ENCODE results near the gene FAH.

Gene FAH

DNA sequence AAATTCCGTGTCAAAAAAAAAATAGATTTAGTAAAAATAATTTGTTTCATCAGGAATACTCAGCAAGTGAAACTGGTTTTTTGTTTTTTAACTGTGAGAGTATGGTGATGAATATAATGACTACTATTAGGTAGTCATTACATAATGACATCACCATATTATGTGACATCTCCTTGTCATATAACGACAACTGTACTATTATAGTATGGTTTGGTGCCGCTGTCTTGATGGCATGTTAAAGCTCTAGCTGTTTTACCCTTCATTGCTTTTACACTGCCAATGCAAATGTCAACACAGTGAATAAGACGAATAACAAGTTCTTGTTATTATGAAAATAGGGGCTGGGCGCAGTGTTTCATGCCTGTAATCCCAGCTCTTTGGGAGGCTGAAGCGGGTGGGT is 45.6 kb upstream of the FAH start:
- no peak for ATAC-seq
- TF ChIP-seq ZNF70 (CRISPR knock-in tag; IDR thresholded peaks at IDR 0.05) (no peak), ISL1 (CRISPR knock-in tag; IDR thresholded peaks at IDR 0.05) (no peak), RARB (CRISPR knock-in tag; IDR thresholded peaks at IDR 0.05) (no peak), ZC3H10 (CRISPR knock-in tag; IDR thresholded peaks at IDR 0.05) (no peak), SNAI2 (CRISPR knock-in tag; IDR thresholded peaks at IDR 0.05) (no peak), BACH2 (CRISPR knock-in tag; IDR thresholded peaks at IDR 0.05; ENCODE audit: borderline replicate concordance) (no peak), ARNTL (CRISPR knock-in tag; IDR thresholded peaks at IDR 0.05; ENCODE audit: borderline replicate concordance, low read depth) (no peak), ESRRG (CRISPR knock-in tag; IDR thresholded peaks at IDR 0.05) (no peak), OSR1 (CRISPR knock-in tag; IDR thresholded peaks at IDR 0.05) (no peak), PPARA (CRISPR knock-in tag; IDR thresholded peaks at IDR 0.05; ENCODE audit: borderline replicate concordance) (no peak), ZFP30 (CRISPR knock-in tag; IDR thresholded peaks at IDR 0.05) (no peak)
- TF ChIP-seq, protein P1, sequence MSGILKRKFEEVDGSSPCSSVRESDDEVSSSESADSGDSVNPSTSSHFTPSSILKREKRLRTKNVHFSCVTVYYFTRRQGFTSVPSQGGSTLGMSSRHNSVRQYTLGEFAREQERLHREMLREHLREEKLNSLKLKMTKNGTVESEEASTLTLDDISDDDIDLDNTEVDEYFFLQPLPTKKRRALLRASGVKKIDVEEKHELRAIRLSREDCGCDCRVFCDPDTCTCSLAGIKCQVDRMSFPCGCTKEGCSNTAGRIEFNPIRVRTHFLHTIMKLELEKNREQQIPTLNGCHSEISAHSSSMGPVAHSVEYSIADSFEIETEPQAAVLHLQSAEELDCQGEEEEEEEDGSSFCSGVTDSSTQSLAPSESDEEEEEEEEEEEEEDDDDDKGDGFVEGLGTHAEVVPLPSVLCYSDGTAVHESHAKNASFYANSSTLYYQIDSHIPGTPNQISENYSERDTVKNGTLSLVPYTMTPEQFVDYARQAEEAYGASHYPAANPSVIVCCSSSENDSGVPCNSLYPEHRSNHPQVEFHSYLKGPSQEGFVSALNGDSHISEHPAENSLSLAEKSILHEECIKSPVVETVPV (CRISPR knock-in tag; IDR thresholded peaks at IDR 0.05), result no peak
- TF ChIP-seq, protein P2, sequence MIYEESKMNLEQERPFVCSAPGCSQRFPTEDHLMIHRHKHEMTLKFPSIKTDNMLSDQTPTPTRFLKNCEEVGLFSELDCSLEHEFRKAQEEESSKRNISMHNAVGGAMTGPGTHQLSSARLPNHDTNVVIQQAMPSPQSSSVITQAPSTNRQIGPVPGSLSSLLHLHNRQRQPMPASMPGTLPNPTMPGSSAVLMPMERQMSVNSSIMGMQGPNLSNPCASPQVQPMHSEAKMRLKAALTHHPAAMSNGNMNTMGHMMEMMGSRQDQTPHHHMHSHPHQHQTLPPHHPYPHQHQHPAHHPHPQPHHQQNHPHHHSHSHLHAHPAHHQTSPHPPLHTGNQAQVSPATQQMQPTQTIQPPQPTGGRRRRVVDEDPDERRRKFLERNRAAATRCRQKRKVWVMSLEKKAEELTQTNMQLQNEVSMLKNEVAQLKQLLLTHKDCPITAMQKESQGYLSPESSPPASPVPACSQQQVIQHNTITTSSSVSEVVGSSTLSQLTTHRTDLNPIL (CRISPR knock-in tag; IDR thresholded peaks at IDR 0.05; ENCODE audit: low read depth), result no peak

DNA sequence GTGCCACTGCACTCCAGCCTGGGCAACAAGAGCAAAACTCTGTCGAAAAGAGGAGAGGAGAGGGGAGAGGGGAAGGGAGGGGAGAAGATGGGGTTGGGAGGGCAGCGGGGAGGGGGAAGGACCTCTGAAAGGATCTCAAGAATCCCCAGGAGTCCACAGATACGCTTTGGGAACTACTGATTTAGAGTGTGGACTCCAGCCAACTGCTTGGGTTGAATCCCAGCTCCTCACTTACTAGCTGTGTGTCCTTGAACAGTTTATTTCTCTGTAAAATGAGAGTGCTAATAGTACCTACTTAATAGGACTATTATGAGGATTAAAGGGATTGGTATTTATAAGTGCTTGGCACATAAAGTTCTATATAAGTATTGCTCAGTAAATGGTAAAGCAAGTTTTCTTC is 45.0 kb upstream of the FAH start:
- ATAC-seq, result no peak
- no peak for TF ChIP-seq ISL1 (CRISPR knock-in tag; IDR thresholded peaks at IDR 0.05)
- TF ChIP-seq, protein P2 (CRISPR knock-in tag; IDR thresholded peaks at IDR 0.05; ENCODE audit: low read depth), result no peak
- no peak for TF ChIP-seq BACH2 (CRISPR knock-in tag; IDR thresholded peaks at IDR 0.05; ENCODE audit: borderline replicate concordance)
- TF ChIP-seq PPARA (CRISPR knock-in tag; IDR thresholded peaks at IDR 0.05; ENCODE audit: borderline replicate concordance), result no peak
- TF ChIP-seq TCF4 (CRISPR knock-in tag; IDR thresholded peaks at IDR 0.05; ENCODE audit: borderline replicate concordance), result no peak
- no peak for TF ChIP-seq ESRRG (CRISPR knock-in tag; IDR thresholded peaks at IDR 0.05)

DNA sequence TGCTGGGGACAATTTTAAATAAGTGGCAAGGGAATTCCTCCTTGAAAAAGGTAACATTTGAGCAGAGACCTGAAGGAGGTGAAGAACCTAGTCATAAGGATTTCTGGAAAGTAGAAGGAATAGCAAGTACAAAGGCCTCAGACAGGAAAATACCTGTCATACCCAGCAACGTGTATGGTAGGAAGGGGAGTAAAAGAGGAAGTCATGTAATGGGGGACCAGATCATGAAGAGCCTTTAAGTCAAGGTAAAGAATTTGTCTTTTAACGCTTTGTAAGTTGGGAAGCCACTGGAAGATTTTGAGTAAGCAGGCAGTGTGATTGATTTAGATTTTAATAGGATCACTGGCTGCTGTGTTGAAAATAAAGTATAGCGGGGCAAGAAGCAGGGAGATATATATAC is 43.4 kb upstream of the FAH start:
- TF ChIP-seq BACH2 (CRISPR knock-in tag; IDR thresholded peaks at IDR 0.05; ENCODE audit: borderline replicate concordance), result no peak
- TF ChIP-seq ZNF70 (CRISPR knock-in tag; IDR thresholded peaks at IDR 0.05), result no peak
- TF ChIP-seq ZNF565 (CRISPR knock-in tag; conservative IDR thresholded peaks at IDR 0.05; ENCODE audit: low read depth), result no peak
- no peak for TF ChIP-seq SNAI2 (CRISPR knock-in tag; IDR thresholded peaks at IDR 0.05)
- no peak for TF ChIP-seq ZC3H10 (CRISPR knock-in tag; IDR thresholded peaks at IDR 0.05)
- TF ChIP-seq TOX (CRISPR knock-in tag; IDR thresholded peaks at IDR 0.05; ENCODE audit: borderline replicate concordance), result no peak
- TF ChIP-seq, protein P3, sequence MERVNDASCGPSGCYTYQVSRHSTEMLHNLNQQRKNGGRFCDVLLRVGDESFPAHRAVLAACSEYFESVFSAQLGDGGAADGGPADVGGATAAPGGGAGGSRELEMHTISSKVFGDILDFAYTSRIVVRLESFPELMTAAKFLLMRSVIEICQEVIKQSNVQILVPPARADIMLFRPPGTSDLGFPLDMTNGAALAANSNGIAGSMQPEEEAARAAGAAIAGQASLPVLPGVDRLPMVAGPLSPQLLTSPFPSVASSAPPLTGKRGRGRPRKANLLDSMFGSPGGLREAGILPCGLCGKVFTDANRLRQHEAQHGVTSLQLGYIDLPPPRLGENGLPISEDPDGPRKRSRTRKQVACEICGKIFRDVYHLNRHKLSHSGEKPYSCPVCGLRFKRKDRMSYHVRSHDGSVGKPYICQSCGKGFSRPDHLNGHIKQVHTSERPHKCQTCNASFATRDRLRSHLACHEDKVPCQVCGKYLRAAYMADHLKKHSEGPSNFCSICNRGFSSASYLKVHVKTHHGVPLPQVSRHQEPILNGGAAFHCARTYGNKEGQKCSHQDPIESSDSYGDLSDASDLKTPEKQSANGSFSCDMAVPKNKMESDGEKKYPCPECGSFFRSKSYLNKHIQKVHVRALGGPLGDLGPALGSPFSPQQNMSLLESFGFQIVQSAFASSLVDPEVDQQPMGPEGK (CRISPR knock-in tag; IDR thresholded peaks at IDR 0.05; ENCODE audit: borderline replicate concordance), result no peak
- TF ChIP-seq ZFP3 (CRISPR knock-in tag; IDR thresholded peaks at IDR 0.05), result no peak
- TF ChIP-seq, protein P4, sequence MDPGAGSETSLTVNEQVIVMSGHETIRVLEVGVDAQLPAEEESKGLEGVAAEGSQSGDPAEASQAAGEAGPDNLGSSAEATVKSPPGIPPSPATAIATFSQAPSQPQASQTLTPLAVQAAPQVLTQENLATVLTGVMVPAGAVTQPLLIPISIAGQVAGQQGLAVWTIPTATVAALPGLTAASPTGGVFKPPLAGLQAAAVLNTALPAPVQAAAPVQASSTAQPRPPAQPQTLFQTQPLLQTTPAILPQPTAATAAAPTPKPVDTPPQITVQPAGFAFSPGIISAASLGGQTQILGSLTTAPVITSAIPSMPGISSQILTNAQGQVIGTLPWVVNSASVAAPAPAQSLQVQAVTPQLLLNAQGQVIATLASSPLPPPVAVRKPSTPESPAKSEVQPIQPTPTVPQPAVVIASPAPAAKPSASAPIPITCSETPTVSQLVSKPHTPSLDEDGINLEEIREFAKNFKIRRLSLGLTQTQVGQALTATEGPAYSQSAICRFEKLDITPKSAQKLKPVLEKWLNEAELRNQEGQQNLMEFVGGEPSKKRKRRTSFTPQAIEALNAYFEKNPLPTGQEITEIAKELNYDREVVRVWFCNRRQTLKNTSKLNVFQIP (CRISPR knock-in tag; IDR thresholded peaks at IDR 0.05; ENCODE audit: borderline replicate concordance, low read depth), result no peak
- no peak for TF ChIP-seq ISL1 (CRISPR knock-in tag; IDR thresholded peaks at IDR 0.05)
- no peak for TF ChIP-seq TCF4 (CRISPR knock-in tag; IDR thresholded peaks at IDR 0.05; ENCODE audit: borderline replicate concordance)
- ATAC-seq, result no peak

DNA sequence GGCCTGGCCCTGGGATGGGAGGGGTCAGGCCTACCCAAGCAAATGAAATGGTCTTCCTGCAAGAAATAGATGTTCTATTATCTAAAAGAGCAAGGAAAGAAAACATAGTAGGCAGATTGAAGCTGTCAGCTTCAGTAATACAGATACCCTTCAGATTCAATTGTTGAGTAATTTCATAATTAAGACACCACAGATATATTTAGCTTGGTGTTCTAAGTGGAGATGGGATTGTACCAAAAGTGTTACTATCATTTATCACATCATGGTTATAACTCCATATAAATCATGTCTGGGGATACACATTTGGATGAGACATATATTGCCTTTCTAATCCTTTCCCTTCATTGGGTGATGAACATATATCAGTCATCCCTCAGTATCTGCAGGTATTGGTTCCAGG is 41.9 kb upstream of the FAH start:
- TF ChIP-seq, protein P2 (CRISPR knock-in tag; IDR thresholded peaks at IDR 0.05; ENCODE audit: low read depth), result no peak
- TF ChIP-seq OSR1 (CRISPR knock-in tag; IDR thresholded peaks at IDR 0.05), result no peak
- TF ChIP-seq PPARA (CRISPR knock-in tag; IDR thresholded peaks at IDR 0.05; ENCODE audit: borderline replicate concordance), result no peak
- TF ChIP-seq SNAI2 (CRISPR knock-in tag; IDR thresholded peaks at IDR 0.05), result no peak
- no peak for TF ChIP-seq TOX (CRISPR knock-in tag; IDR thresholded peaks at IDR 0.05; ENCODE audit: borderline replicate concordance)
- no peak for TF ChIP-seq RARB (CRISPR knock-in tag; IDR thresholded peaks at IDR 0.05)
- TF ChIP-seq, protein P1 (CRISPR knock-in tag; IDR thresholded peaks at IDR 0.05), result no peak
- no peak for TF ChIP-seq GLIS3 (CRISPR knock-in tag; IDR thresholded peaks at IDR 0.05)
- TF ChIP-seq, protein P3 (CRISPR knock-in tag; IDR thresholded peaks at IDR 0.05; ENCODE audit: borderline replicate concordance), result no peak
- no peak for TF ChIP-seq ISL1 (CRISPR knock-in tag; IDR thresholded peaks at IDR 0.05)
- ATAC-seq, result no peak
